MG63 (cell line): ENCODE data around the gene RTP5. TPM values are rescaled to one million over a fixed set of nuclear protein-coding genes. Genes with fewer than 3 reads are reported as not detected.
"Not testable (repeated sequence)": the region's sequence is repeated elsewhere in the genome, so short reads cannot be mapped to it uniquely, and the experiment has no call there.

Experiments
- DNase-seq: peaks from one replicate; pipeline ENCODE4 v3.0.0-alpha.2; 2020
- H3K27me3 ChIP-seq: fragments of 250-450 bp; sonication (Bioruptor Pico); 2 replicates; pipeline ENCODE4 v1.5.1; 2020; ENCODE audit warnings: mild to moderate bottlenecking, moderate library complexity
- H3K36me3 ChIP-seq: fragments of 250-450 bp; sonication (Bioruptor Pico); 2 replicates; pipeline ENCODE4 v1.5.1; 2020; ENCODE audit warnings: mild to moderate bottlenecking, moderate library complexity
- H3K4me3 ChIP-seq: fragments of 250-450 bp; sonication (Bioruptor Pico); 2 replicates; pipeline ENCODE4 v1.5.1; 2020; ENCODE audit warnings: mild to moderate bottlenecking, moderate library complexity
- H3K9me3 ChIP-seq: fragments of 250-450 bp; sonication (Bioruptor Pico); 2 replicates; pipeline ENCODE4 v1.5.1; 2020; ENCODE audit warnings: mild to moderate bottlenecking, moderate library complexity
- total RNA-seq: library from RNA; depleted of rRNA; stranded (reverse); fragments of >200 nt; shearing (Covaris generic); gene quantifications from 2 replicates; pipeline ENCODE4 v1.2.3, GENCODE V29; 2014; ENCODE audit warnings: low replicate concordance

The RTP5 gene
- total RNA-seq, 1 experiment from 2014 or later = not detected

DNA sequence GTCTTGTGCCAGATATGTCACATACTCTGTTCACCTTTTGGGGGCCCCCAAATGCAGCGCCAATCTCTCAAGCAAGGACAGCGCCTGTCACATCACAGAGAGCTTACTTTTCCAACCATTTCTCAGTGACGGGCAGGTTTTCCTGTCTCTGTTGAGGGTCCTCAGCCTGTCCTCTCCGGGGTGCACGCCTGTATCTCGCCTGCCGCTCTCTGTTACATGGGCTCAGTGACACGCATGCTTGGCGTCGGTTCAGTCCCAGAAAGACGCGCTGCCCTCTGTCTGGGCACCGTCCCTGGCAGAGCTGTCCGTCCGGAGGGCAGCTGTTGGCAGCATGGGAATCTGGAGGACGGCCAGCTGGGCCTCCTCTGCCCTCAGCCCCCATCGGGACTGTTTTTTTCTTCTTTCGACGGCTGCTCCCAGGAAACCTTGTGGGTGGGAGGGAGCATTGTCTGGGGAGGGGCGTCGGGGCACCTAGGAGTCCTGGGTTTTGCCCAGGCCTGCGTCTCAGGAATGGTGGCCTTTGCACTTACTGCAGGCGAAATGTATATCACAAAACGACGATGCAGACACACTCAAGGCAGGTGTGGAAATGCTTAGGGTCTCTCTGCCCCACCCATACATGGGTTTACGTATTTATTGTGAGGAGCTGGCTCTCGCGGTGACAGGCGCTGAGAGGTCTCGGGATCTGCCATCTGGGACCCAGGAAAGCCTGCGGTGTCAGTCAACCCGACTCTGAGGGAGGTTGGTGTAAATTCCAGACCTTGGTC, 30.9 kb downstream of the RTP5 start:
- no peaks in the 10 kb centered on the region for H3K27me3 ChIP-seq
- no peak overlapping the region for H3K4me3 ChIP-seq
- no peaks in the 10 kb centered on the region for H3K9me3 ChIP-seq
- H3K36me3 ChIP-seq = no peaks in the 10 kb centered on the region
- no peak for DNase-seq

DNA sequence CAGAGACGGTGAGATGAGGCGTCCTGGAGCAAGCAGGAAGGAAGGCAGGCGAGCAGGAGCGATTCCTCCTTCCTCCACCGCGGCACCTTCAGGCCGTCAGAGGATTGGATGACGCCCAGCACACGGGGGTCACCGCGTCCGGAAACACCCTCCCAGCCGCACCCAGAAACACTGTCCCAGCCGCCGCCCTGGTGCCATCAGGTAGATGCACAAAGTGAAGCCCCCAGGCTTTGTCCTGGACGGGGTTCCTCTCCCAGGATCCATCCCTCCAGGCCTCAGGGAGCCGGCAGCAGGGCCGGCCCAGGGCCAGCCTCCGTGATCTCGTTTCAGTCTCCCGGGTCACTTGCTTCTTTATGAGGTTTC, 31.5 kb downstream of the RTP5 start:
- Histone ChIP-seq H3K36me3 (no peaks in the 10 kb centered on the region), H3K4me3 (no peak overlapping the region), H3K9me3 (no peaks in the 10 kb centered on the region), H3K27me3 (no peaks in the 10 kb centered on the region)
- DNase-seq = no peak

DNA sequence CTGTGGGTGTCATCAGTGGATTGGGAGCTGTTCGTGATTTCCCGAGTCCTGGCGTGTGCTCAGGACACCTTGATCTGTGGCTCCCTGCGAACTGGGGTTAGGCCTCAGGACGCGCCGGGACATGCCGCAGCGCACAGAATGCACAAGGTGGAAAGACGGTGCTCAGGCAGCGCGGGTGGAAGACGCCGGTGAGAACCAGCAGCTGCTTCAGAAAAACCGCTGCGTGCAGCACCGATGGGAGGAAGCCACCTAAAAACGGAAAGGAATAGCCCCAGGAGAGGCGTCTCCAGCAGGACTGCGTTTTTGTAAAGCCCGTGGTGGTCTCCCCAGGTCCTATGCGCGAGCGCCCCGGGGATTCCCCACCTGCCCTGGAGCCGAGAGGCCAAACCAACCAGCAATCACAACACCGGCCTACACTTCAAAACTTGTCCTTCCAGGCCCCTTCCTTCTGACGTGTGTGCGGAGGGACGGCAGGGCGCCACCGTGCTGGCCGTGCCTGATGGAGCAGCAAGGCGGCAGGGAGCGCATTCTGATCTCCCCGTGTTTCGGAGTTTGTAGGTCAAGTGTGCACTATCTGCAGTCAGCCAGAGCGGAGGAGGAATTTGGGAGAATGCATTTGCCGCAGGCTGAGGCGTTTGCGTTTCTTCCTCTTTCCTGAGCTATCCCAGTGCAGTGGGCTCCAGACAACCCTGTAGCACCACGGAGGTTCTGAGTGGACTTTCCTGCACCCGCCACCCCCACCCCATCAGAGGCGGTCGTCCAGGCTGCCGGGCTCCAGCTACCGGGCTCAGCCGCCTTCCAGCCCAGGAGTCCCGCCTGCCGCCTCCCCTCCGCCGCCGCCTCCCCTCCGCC, 32.2 kb downstream of the RTP5 start:
- Histone ChIP-seq H3K27me3 (no peaks in the 10 kb centered on the region), H3K36me3 (no peaks in the 10 kb centered on the region), H3K4me3 (no peak overlapping the region), H3K9me3 (no peaks in the 10 kb centered on the region)
- no peak for DNase-seq

DNA sequence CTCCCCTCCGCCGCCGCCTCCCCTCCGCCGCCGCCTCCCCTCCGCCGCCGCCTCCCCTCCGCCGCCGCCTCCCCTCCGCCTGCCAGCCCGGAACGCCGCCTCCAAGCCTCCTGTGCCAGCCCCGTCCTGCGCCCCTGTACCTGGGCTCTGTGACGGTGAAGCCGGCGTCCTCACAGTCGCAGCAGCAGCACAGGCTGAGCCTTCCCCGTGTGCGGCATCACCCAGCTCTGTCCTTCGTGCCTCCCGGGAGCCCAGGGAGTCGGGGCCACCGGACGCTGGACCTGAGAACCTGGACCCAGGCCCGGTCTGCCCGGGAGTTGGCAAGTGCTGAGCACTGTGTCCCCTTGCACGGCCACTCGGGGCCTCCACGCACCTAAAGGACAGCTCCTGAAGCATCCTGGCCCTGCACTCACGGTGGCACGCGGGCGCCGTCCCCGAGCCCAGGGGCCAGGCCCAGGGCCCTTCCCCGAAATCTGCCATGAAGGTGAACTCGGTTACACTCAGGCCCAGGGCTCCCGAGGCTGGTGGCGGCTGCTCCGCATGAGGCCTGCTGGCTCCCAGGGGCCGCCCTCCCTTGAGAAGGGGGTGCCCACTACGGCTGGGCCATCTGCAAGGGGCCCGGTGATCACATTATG, 32.9 kb downstream of the RTP5 start:
- H3K36me3 ChIP-seq = no peaks in the 10 kb centered on the region
- DNase-seq = no peak
- H3K27me3 ChIP-seq = no peaks in the 10 kb centered on the region
- no peak overlapping the region for H3K4me3 ChIP-seq
- no peaks in the 10 kb centered on the region for H3K9me3 ChIP-seq

DNA sequence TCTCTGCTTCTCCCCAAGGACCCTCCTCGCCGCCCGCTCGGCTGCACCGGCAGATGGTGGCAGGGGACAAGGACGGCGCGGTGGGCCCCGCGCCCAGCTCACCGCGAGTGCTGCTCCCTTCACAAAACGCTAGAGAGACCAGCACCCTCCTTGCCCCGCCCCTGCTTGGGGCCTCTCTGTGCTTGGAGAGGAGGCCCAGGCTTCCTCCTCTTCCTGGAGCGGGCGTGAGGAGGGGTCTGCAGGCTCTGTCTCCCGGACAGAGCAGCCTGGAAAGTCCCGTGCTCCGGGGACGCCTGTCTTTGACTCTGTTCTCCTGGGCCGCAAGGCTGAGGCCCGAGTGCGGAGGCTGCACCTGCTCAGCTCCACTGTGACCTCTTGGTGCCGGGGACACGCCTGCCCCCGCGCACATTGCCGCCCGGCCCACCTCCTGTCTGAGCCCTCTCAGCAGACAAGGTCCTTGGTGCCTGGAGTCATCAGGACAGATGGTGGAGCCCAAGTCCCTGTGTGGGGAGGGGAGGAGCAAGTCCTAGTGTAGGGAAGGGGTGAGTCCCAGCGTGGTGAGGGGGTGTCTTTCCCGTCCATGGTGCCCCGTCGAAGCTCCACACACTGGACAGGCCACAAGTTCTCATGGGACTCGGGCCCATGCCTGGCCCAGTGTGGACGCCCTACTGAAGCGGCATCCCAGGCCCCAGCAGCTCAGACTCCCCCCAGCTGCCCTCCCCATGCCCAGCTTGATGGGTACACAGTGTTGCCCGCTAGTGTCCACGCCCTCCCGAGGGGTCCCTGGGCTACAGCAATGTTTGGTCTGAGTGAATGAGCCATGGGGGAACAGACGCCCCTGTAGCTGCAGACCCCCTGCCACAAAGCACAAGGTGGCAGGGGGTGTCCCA, 33.8 kb downstream of the RTP5 start:
- H3K36me3 ChIP-seq = no peaks in the 10 kb centered on the region
- no peaks in the 10 kb centered on the region for H3K9me3 ChIP-seq
- no peak overlapping the region for H3K4me3 ChIP-seq
- DNase-seq = no peak
- no peaks in the 10 kb centered on the region for H3K27me3 ChIP-seq

DNA sequence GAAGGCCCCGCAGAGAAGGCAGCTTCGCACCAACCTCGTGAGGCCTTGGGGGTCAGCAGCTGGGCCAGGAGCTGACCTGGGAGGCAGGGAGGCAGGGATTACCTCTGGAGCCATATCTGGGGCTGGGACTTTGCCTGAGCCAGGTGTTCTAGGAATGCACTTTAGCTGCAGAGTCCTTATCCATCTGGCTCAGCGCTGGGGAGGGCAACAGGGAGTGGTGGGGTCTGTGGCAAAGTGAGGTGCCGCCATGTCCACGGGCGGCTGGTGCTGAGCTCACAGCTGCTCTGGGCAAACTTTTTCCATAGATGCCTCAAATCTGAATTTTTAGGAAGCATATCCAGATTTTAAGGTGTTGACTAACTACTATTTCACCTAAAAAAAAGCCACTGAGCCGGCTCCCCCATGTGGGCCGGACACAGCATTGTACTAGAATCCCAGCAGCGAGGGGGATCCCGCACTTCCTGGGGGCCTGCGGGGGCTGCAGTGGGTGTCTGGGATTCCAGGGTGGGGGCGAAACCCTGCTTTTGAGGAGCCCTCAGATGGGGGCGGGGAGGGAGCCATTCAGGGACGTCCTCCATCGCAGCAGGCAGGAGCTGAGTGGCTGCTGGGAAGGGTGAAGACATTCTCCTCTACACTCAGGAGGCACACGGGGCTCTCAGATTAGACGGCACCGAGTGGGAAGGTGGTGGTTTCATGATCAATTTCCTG, 34.6 kb downstream of the RTP5 start:
- no peaks in the 10 kb centered on the region for H3K36me3 ChIP-seq

DNA sequence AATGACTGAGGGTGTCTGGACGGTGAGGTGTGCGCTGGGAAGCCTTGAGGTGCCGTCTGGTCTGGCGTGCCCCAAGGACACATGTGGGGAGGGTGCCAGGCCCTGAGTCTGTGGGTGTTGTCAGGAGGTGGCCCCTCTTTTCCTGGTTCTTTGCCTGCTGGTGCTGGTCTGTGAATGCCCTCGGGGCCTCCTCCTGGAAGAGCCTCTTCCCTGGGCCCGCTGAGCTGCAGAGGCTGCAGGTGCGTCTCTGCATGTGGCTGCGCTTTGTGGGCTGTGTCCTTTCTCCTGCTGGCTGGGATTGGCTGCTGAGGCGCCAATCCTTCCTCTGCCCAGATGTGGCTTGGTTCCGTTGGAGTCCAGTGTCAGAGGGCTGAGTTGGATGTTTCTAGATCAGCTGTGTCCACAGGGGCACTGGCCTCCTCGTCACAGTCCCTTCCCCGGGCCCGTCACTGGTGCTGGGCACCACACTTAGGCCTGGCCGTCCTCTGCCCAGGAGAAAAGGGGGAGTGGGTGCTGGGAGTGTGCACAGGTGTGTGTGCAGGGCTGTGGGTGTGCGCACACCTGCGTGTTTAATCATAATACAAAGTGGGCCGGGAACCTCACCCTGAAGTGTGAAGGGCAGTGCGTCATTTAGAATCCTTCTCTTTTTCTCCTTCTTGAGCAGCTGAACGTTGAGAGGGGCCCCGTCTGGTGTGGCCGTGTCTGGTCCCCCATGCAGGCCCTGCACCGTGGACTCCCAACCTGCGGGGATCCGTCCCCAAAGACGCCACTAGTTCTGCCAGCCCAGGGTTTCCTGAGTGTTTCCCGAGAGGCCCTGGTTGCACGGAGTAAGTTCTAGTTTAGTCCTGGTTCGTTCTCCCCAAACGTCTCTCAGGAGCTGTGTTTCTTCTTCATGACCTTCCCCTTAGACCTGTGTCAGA, 35.5 kb downstream of the RTP5 start:
- no peak for DNase-seq
- no peaks in the 10 kb centered on the region for H3K9me3 ChIP-seq
- H3K4me3 ChIP-seq = no peak overlapping the region
- H3K27me3 ChIP-seq = no peaks in the 10 kb centered on the region
- H3K36me3 ChIP-seq = no peaks in the 10 kb centered on the region

More for the DNA sequence above, 34.6 kb downstream of the RTP5 start:
- no peak for DNase-seq
- no peak overlapping the region for H3K4me3 ChIP-seq
- H3K27me3 ChIP-seq = no peaks in the 10 kb centered on the region
- H3K9me3 ChIP-seq = no peaks in the 10 kb centered on the region

DNA sequence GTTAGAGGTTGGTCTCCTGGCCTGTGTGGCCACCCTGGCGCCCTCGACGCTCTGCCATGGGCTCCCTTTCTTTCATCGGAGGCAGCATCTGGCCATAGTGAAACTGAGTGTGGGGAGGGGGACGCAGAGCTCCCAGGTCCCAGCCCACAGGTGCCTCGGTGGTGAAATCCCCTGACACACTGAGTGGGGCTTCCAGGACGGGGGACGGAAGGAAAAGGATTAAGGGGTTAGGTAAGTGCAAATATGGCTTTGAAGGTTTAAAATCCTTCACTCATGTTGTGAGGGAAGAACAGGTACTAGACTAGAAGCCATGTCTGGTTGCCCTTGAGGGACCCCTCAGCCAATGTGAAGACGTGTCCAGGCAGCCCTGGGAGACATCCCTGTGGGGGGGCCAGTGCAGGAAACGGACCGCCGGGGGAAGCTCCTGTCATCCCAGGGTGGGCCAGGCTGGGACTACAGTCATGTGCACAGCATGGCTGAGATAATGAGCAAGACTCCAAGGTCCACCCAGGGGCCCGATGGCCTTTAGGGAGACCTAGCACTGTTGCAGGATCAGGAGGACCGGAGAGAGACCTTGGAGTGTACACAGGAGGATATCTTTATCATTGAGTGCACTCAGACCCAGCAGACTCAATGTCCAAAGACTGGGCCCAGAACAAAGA, 36.3 kb downstream of the RTP5 start:
- no peaks in the 10 kb centered on the region for H3K36me3 ChIP-seq
- H3K4me3 ChIP-seq = no peak overlapping the region
- H3K9me3 ChIP-seq = no peaks in the 10 kb centered on the region
- no peaks in the 10 kb centered on the region for H3K27me3 ChIP-seq
- no peak for DNase-seq

DNA sequence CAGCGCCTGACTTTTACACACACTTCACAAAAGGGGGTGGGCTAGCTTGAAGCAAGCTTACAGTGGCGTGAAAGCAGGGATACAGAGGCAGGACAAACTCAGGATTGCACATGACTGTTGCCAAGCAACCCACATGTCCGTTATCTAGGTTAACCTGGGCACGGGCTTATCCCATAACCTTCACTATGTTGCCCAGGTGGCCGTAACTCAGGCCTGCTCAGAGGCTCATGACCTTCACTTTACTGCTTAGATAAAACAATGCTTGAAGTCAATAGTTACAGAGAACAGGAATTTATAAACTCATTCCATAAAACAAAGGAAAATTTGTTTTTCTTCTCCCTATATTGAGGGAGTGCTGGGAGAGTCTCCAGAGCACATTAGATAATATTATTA, 36.8 kb downstream of the RTP5 start:
- H3K4me3 ChIP-seq, DNase-seq, H3K36me3 ChIP-seq, H3K27me3 ChIP-seq, H3K9me3 ChIP-seq: not testable (repeated sequence)

DNA sequence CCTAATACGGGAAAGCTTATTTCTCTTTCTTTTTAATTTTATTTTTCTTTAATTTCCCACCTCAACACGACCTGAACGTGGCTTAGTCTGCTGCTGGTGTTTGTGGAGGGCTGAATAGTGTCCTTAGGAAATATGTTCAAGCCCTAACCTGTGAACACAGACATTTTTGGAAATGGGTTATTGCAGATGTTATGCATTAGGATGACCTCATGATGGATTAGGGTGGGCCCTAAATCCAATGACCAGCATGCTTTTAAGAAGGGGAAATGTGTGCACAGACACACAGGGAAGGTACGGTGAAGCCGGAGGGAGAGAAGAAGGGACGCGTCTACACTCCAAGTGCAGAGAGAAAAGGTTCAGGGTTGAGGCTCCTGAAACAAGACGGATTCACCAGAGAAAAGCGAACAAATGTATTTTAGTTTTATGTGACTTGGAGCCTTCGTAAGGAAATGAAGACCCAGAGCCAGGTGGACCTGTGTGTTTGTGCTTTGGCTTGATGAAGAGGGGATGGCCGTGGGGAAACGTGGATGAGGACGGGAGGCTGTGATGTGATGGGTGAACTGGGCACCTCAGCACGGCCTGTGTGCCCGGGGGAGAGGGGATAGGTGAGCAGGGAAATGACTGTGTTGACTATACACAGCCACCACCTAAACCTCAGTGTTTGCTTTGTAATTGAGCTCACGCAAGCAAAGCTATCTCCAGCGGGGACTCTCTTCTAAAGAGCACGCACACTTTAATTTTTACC, 37.5 kb downstream of the RTP5 start:
- Histone ChIP-seq H3K27me3 (no peaks in the 10 kb centered on the region), H3K4me3 (no peak overlapping the region), H3K9me3 (no peaks in the 10 kb centered on the region), H3K36me3 (no peaks in the 10 kb centered on the region)
- DNase-seq = no peak

DNA sequence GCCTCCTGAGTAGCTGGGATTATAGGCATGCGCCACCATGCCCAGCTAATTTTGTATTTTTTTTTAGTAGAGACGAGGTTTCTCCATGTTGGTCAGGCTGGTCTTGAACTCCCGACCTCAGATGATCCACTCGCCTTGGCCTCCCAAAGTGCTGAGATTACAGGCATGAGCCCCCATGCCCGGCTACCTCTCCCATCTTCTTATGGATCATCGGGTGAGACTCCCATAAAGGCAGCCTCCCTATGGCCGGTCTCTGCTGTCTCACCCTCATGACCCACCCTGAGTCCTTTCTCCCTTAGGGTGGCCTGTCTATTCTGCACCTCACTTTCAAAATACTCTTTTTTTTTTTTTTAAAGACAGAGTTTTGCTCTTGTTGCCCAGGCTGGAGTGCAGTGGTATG, 38.3 kb downstream of the RTP5 start:
- not testable (repeated sequence) for H3K9me3 ChIP-seq, H3K4me3 ChIP-seq, H3K27me3 ChIP-seq, H3K36me3 ChIP-seq, DNase-seq

DNA sequence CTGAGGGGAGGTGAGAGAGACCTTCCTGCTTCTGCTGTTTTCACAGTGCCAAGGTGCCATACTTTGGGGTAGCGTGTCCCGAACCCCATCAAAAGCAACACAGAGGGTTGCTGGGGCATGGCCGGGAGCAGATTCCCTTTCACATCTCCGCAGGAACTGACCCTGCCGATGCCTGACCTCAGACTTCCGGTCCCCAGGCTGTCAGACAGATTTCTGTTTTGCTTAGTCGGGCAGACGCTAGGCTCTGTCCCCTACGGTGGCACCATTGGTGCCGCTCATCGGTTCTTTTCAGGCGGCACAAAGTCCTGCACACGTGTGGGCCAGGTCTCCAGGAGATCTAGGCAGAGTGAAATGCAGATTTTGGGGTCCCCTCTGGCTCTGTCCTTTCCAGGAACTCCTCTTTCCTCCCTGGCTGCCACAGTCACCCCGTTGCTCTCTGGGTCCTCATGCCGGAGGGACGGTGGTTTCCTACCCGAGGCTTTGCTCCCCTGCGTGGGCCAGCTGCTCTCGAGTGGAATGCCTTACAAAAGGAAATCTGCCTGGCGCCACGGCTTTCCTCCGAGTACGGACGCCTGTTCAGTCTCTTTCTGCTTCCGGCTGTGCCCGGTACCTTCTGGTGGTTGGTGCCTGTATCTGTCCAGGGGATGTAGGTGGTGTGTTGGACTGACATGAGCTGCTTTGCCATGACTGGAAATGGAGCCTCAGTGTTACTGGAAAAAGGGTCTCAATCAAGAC, 39.3 kb downstream of the RTP5 start:
- Histone ChIP-seq H3K36me3 (no peaks in the 10 kb centered on the region), H3K27me3 (no peaks in the 10 kb centered on the region), H3K9me3 (no peaks in the 10 kb centered on the region), H3K4me3 (no peak overlapping the region)
- DNase-seq = no peak

DNA sequence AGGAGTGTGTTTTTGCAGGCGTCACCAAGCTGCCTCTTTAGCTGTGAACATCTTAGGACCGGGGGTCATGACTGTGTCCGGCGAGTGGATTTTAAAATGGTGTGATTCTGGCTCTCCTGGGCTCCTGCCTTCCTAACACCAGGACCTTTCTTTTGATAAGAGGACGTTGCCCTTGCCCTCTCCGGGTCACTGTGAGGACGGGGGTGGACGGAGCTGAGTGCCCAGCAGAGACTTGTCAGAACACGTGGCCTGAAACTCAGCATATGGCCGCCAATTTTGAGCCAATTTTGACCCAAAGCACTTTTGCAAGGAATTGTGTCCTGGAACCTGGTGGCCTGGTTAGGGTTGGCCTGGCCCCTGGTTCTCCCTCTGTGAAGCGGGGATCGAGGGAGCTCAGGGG, 40.2 kb downstream of the RTP5 start:
- no peak overlapping the region for H3K4me3 ChIP-seq
- H3K9me3 ChIP-seq = no peaks in the 10 kb centered on the region
- DNase-seq = no peak
- no peaks in the 10 kb centered on the region for H3K36me3 ChIP-seq
- H3K27me3 ChIP-seq = no peaks in the 10 kb centered on the region
